ENCODE results near the gene PARP9.

The PARP9 gene

DNA sequence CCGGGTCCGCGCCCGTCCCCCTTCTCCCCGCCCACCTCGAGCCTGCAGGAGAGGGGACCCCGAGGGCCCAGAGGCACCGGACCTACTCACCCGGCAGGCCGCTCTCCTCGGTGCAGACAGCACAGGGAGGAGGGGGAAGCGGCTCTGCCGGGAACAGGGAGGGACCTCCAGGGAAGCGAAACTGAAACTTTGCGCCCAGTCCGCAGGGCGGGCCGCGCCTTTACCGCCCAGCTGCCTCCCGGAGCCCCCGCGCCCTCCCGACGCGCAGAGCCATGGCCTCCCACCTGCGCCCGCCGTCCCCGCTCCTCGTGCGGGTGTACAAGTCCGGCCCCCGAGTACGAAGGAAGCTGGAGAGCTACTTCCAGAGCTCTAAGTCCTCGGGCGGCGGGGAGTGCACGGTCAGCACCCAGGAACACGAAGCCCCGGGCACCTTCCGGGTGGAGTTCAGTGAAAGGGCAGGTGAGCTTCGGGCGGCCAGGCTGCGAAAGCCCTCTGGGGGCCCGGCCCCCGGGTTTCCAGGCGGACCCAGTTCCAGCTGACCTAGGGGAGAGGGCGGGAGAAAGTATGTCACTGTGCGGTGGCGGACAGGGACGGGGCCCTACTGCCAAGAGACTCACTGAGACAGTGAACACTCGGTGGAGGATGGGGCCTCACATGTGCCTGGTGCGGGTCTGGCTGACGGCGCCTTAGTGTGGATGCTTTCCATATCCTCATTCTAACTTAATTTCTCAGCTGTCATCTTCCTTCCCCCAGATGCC is at the start of gene PARP9, which contains the start of gene DTX3L:
PARP9 (minus strand) TSS at position 146 of the 758 bp plus-strand sequence. CDS start 4,680 bp downstream, outside the sequence.
DTX3L (plus strand) TSS at position 184 of the 758 bp plus-strand sequence; CDS start at position 273, 89 bp downstream.
- TF ChIP-seq, protein P1, sequence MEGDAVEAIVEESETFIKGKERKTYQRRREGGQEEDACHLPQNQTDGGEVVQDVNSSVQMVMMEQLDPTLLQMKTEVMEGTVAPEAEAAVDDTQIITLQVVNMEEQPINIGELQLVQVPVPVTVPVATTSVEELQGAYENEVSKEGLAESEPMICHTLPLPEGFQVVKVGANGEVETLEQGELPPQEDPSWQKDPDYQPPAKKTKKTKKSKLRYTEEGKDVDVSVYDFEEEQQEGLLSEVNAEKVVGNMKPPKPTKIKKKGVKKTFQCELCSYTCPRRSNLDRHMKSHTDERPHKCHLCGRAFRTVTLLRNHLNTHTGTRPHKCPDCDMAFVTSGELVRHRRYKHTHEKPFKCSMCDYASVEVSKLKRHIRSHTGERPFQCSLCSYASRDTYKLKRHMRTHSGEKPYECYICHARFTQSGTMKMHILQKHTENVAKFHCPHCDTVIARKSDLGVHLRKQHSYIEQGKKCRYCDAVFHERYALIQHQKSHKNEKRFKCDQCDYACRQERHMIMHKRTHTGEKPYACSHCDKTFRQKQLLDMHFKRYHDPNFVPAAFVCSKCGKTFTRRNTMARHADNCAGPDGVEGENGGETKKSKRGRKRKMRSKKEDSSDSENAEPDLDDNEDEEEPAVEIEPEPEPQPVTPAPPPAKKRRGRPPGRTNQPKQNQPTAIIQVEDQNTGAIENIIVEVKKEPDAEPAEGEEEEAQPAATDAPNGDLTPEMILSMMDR (IDR thresholded peaks at IDR 0.05; ENCODE audit: low read depth, low read length), result no peak
- H3K4me3 ChIP-seq (ENCODE audit: low read depth, low read length), result peak within 1 kb of the TSS; percentile 85

DNA sequence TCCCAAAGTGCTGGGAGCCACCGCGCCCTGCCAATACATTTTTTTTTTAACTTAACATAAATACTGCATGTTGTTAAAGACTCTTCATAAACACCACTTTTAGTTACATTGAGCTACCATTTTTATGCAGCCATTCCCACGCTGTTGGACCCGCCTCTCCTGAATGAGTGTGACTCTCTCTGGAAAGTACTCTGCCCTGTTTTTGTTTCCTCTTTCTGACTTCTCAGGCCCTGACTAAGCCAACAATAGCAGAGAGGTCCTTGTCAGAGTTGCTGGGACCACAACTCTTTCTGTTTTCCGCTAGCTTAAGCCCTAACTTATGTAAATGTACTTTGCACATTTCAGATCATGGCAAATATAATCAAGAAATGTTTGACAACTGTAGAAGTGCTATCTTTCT is 48.6 kb upstream of the PARP9 start:
- TF ChIP-seq, protein P1 (IDR thresholded peaks at IDR 0.05; ENCODE audit: low read depth, low read length), result no peak

DNA sequence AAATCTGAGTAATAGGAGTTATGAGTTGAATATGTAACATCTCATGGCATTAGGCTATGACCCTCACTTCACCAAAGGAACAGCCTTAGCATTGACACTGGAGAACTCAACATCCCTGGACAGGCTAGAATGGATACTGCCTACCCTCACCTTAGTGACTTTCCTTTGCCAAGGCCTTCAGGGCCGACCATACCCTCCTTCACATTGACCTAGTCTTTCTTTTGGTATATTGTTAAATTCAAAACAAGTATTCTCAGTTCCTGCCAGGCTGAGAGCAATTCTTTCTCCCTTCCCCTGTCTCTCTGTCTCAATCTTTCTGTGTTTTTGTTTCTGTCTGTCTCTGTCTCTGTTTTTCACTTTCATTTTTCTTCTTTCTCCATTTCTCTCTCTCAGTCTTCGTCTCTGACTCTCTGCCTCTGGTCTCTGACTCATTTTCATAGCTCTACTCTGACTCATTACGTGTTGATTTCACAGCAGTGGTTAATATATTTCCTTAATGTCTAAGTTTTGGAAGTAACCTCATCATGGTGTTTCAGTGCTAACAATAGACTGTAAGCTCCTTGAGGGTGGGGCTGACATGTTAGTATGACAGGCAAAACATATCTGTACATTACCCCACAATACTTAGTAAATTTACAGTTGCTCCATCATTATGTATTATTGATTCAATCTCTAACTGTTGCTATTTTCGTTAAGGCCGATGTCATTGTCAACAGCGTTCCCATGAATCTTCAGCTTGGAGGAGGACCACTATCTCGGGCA is 45.9 kb upstream of the PARP9 start:
- H3K4me3 ChIP-seq (ENCODE audit: low read depth, low read length), result peak overlapping the region; percentile 22
- TF ChIP-seq, protein P1 (IDR thresholded peaks at IDR 0.05; ENCODE audit: low read depth, low read length), result no peak

More for the DNA sequence above, 48.6 kb upstream of the PARP9 start:
- no peak overlapping the region for H3K4me3 ChIP-seq (ENCODE audit: low read depth, low read length)

DNA sequence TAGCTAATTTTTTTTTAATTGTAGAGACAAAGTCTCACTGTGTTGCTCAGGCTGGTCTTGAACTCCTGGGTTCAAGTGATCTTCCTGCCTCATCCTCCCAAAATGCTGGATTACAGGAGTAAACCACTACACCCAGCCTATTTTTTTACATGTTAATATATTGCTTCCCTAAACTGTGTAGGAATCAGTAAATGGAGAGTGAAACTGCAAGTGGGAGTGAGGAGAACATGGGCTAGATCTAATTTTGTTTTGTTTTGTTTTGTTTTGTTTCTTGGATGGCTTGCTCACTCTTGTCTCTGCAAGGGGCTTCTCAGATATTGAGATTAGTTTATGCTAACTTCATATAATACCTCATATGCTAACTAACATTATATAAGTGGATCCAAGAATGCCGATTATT is 44.8 kb upstream of the PARP9 start:
- TF ChIP-seq, protein P1 (IDR thresholded peaks at IDR 0.05; ENCODE audit: low read depth, low read length), result no peak

DNA sequence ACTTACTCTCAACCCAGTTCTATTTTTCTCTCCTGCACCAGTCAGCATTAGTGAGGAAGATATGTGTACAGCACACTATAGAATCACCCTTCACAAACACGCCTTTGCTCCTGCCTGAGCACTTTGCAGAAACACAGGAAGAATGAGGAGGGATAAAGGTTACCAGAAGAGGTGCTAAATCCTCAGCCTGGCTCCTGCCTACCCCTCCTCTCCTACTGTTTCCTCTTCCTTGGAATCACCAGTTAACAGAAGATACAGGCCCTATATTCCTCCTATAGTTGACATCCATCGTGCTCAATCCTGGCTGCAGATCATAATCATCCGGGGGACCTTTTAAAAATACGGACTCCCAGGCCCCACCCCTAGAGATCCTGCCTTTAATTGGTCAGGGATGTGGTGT is 42.2 kb upstream of the PARP9 start:
- no peak overlapping the region for H3K4me3 ChIP-seq (ENCODE audit: low read depth, low read length)

More for the DNA sequence above, 44.8 kb upstream of the PARP9 start:
- H3K4me3 ChIP-seq (ENCODE audit: low read depth, low read length), result no peak overlapping the region

DNA sequence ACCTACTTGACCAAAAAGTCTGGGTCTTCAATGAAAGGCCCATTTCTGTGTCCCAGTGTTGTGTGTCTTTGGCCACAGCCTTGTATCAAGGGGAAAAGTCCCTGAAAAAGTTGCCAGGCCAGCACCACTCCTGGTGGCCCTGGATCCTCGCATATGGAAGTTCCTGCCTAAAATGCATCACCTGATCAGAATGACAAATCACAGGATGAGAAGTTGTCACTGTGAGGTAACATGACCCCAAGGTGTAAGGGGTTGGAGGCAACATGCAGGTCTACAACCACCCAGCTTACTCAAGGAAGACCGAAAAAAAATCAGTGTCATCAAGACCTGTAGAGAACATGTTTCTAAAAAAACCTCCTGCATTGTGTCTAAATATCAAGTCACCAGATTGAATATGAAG is 39.0 kb upstream of the PARP9 start:
- H3K4me3 ChIP-seq (ENCODE audit: low read depth, low read length), result no peak overlapping the region
- TF ChIP-seq, protein P1 (IDR thresholded peaks at IDR 0.05; ENCODE audit: low read depth, low read length), result no peak

More for the DNA sequence above, 42.2 kb upstream of the PARP9 start:
- TF ChIP-seq, protein P1 (IDR thresholded peaks at IDR 0.05; ENCODE audit: low read depth, low read length), result no peak

Data from WI38 (cell line).